ENCODE results near the gene GMCL1.

DNA sequence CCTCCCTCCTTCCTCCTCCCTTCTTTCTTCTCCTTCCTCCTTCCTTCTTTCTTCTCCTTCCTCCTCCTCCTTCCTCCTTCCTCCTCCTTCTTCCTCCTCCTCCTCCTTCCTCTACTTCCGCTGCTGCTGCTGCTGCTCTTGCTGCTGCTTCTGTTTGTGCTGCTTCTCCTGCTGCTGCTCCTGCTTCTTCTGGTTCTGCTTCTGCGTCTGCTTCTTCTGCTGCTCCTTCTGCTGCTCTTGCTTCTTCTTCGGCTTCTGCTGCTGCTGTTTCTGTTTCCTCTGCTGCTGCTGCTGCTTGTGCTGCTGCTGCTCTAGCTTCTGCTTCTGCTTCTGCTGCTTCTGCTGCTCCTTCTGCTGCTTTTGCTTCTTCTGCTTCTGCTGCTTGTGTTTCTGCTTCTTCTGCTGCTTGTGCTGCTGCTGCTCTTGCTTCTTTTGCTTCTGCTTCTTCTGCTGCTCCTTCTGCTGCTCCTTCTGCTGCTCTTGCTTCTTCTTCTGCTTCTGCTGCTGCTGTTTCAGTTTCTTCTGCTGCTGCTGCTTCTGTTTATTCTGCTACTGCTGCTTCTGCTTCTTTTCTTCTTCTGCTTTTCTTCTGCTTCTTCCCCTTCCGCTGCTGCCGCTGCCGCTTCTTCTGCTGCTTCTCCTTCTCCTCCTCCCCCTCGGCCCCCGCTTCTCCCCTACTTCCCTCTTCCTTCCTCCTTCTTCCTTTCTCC lies 72.9 kb downstream of the GMCL1 start:
- TF ChIP-seq, protein P1, sequence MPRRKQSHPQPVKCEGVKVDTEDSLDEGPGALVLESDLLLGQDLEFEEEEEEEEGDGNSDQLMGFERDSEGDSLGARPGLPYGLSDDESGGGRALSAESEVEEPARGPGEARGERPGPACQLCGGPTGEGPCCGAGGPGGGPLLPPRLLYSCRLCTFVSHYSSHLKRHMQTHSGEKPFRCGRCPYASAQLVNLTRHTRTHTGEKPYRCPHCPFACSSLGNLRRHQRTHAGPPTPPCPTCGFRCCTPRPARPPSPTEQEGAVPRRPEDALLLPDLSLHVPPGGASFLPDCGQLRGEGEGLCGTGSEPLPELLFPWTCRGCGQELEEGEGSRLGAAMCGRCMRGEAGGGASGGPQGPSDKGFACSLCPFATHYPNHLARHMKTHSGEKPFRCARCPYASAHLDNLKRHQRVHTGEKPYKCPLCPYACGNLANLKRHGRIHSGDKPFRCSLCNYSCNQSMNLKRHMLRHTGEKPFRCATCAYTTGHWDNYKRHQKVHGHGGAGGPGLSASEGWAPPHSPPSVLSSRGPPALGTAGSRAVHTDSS (CRISPR knock-in tag; conservative IDR thresholded peaks at IDR 0.05), result no peak
- TF ChIP-seq ZNF549 (CRISPR knock-in tag; IDR thresholded peaks at IDR 0.05) (no peak), ZFAT (CRISPR knock-in tag; conservative IDR thresholded peaks at IDR 0.05) (no peak), ELF1 (CRISPR knock-in tag; IDR thresholded peaks at IDR 0.05) (no peak), CENPT (CRISPR knock-in tag; IDR thresholded peaks at IDR 0.05; ENCODE audit: low read depth) (no peak), SP1 (IDR thresholded peaks at IDR 0.05) (no peak), SP1 (CRISPR knock-in tag; IDR thresholded peaks at IDR 0.05) (no peak), RARG (CRISPR knock-in tag; IDR thresholded peaks at IDR 0.05; ENCODE audit: low read depth) (no peak), ZNF274 (CRISPR knock-in tag; IDR thresholded peaks at IDR 0.05) (no peak), ZNF660 (CRISPR knock-in tag; IDR thresholded peaks at IDR 0.05; ENCODE audit: borderline replicate concordance, low read depth) (no peak), RBFOX2 (IDR thresholded peaks at IDR 0.05; ENCODE audit: low read depth, low read length) (no peak)
- TF ChIP-seq, protein P2, sequence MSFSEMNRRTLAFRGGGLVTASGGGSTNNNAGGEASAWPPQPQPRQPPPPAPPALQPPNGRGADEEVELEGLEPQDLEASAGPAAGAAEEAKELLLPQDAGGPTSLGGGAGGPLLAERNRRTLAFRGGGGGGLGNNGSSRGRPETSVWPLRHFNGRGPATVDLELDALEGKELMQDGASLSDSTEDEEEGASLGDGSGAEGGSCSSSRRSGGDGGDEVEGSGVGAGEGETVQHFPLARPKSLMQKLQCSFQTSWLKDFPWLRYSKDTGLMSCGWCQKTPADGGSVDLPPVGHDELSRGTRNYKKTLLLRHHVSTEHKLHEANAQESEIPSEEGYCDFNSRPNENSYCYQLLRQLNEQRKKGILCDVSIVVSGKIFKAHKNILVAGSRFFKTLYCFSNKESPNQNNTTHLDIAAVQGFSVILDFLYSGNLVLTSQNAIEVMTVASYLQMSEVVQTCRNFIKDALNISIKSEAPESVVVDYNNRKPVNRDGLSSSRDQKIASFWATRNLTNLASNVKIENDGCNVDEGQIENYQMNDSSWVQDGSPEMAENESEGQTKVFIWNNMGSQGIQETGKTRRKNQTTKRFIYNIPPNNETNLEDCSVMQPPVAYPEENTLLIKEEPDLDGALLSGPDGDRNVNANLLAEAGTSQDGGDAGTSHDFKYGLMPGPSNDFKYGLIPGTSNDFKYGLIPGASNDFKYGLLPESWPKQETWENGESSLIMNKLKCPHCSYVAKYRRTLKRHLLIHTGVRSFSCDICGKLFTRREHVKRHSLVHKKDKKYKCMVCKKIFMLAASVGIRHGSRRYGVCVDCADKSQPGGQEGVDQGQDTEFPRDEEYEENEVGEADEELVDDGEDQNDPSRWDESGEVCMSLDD (CRISPR knock-in tag; IDR thresholded peaks at IDR 0.05; ENCODE audit: borderline replicate concordance), result no peak
